Fibroblast of villous mesenchyme (primary cell): ENCODE measurements around the gene CCN2. TPM values are rescaled to one million over a fixed set of nuclear protein-coding genes. Genes with fewer than 3 reads are reported as not detected.

ENCODE experiments used
- DNase-seq: peaks from one replicate; pipeline ENCODE4 v3.0.0-alpha.2; 2010; ENCODE audit warnings: low read depth
- H3K4me3 ChIP-seq: 2 replicates; pipeline ENCODE4 v1.5.1; 2011; ENCODE audit warnings: low read depth, mild to moderate bottlenecking, low read length
- CTCF ChIP-seq: IDR thresholded peaks from 2 replicates; pipeline ENCODE4 v1.5.1; 2012; ENCODE audit warnings: low read depth, mild to moderate bottlenecking, low read length; ENCODE audit not compliant: insufficient read depth
- total RNA-seq: library from RNA; depleted of rRNA; stranded (reverse); fragments of >200 nt; gene quantifications from 2 replicates; pipeline ENCODE4 v1.2.3, GENCODE V29; 2012

The CCN2 gene
- total RNA-seq, result 177 and 217 TPM in 2 replicates

- TF ChIP-seq CTCF, result no peak
- peak within 1 kb of the TSS; percentile 78 for H3K4me3 ChIP-seq
- DNase-seq, result peak; percentile 94
These were observed at the start of gene CCN2 for GRCh38 chr6:131950767-131951575. CCN2 (minus strand) TSS chr6:131951372; CDS start chr6:131951172, 200 bp downstream.

GRCh38 chr6:132000296-132000695, 49.1 kb upstream of the CCN2 start:
- DNase-seq, result no peak
- no peak overlapping the region for H3K4me3 ChIP-seq
- no peak for TF ChIP-seq CTCF

GRCh38 chr6:131999545-132000146, 48.5 kb upstream of the CCN2 start:
- H3K4me3 ChIP-seq, result no peak overlapping the region
- TF ChIP-seq CTCF, result no peak
- DNase-seq, result peak; percentile 30

- DNase-seq, result peak; percentile 88
- TF ChIP-seq CTCF, result no peak
- H3K4me3 ChIP-seq, result no peak overlapping the region
These were observed 47.2 kb upstream of the CCN2 start for GRCh38 chr6:131998255-131998982.

GRCh38 chr6:131997429-131998153, 46.4 kb upstream of the CCN2 start:
- no peak for TF ChIP-seq CTCF
- DNase-seq, result peak; percentile 40
- H3K4me3 ChIP-seq, result no peak overlapping the region

GRCh38 chr6:131995917-131996316, 44.7 kb upstream of the CCN2 start:
- H3K4me3 ChIP-seq, result no peak overlapping the region
- DNase-seq, result peak; percentile 77
- TF ChIP-seq CTCF, result no peak
